ENCODE data around the gene MYH2.
"Not testable (repeated sequence)": the region's sequence is repeated elsewhere in the genome, so short reads cannot be mapped to it uniquely, and the experiment has no call there.

MYH2 gene

GRCh38 chr17:10549096-10549842, at the start of gene MYH2:
MYH2 (minus strand) TSS chr17:10549658; CDS start chr17:10547920, 1,738 bp downstream.
- no peak for DNase-seq

GRCh38 chr17:10598621-10599020, 49.2 kb upstream of the MYH2 start:
- no peak for DNase-seq

- no peak for DNase-seq
Measured at GRCh38 chr17:10589553-10590145, 40.2 kb upstream of the MYH2 start.

- DNase-seq: no peak
Measured at GRCh38 chr17:10585529-10585928, 36.1 kb upstream of the MYH2 start.

GRCh38 chr17:10583834-10584233, 34.4 kb upstream of the MYH2 start:
- DNase-seq: no peak

- no peak for DNase-seq
Measured at GRCh38 chr17:10579270-10579669, 29.8 kb upstream of the MYH2 start.

- no peak for DNase-seq
Measured at GRCh38 chr17:10574324-10574723, 24.9 kb upstream of the MYH2 start.

GRCh38 chr17:10563991-10564660, 14.7 kb upstream of the MYH2 start:
- no peak for DNase-seq

- no peak for DNase-seq
Measured at GRCh38 chr17:10558049-10558448, 8.6 kb upstream of the MYH2 start.

GRCh38 chr17:10557422-10557821, 8.0 kb upstream of the MYH2 start:
- DNase-seq: no peak

- no peak for DNase-seq
Measured at GRCh38 chr17:10556301-10557005, 7.0 kb upstream of the MYH2 start.

- DNase-seq: no peak
Measured at GRCh38 chr17:10550014-10550413, 556 bp upstream of the MYH2 start.

- DNase-seq: no peak
Measured at GRCh38 chr17:10547351-10547750, 2.1 kb downstream of the MYH2 start.

GRCh38 chr17:10543486-10543885, 6.0 kb downstream of the MYH2 start:
- DNase-seq: not testable (repeated sequence)

- DNase-seq: not testable (repeated sequence)
Measured at GRCh38 chr17:10541179-10541578, 8.3 kb downstream of the MYH2 start.

- DNase-seq: no peak
Measured at GRCh38 chr17:10532026-10532425, 17.4 kb downstream of the MYH2 start.

- DNase-seq: no peak
Measured at GRCh38 chr17:10527419-10527818, 22.0 kb downstream of the MYH2 start.

- DNase-seq: no peak
Measured at GRCh38 chr17:10526517-10526916, 22.9 kb downstream of the MYH2 start.

GRCh38 chr17:10523064-10523463, 26.4 kb downstream of the MYH2 start:
- no peak for DNase-seq

- no peak for DNase-seq
Measured at GRCh38 chr17:10521949-10522348, 27.5 kb downstream of the MYH2 start.

- DNase-seq: no peak
Measured at GRCh38 chr17:10518271-10519037, 31.0 kb downstream of the MYH2 start, which contains the start of gene MYH1. MYH1 (minus strand) TSS chr17:10518542; CDS start chr17:10516642, 1,900 bp downstream.

GRCh38 chr17:10516638-10517037, 32.8 kb downstream of the MYH2 start:
- DNase-seq: no peak

GRCh38 chr17:10516065-10516464, 33.4 kb downstream of the MYH2 start:
- no peak for DNase-seq
